ENCODE measurements around the gene KCMF1.
A peak's percentile ranks its signal among the peaks of the same experiment; 100 is the strongest.

The KCMF1 gene

GRCh38 chr2:85012431-85012830, 41.5 kb downstream of the KCMF1 start:
- no peak for TF ChIP-seq CTCF (conservative IDR thresholded peaks at IDR 0.05; ENCODE audit: low read depth)
- DNase-seq (ENCODE audit: low spot score), result no peak
- POLR2A ChIA-PET (ENCODE audit: low non-redundant PET), result no interaction called here
- no peak overlapping the region for H3K27ac ChIP-seq
- CTCF ChIA-PET, result no interaction called here

GRCh38 chr2:85012855-85013254, 41.9 kb downstream of the KCMF1 start:
- DNase-seq (ENCODE audit: low spot score), result no peak
- CTCF ChIA-PET, result no interaction called here
- POLR2A ChIA-PET (ENCODE audit: low non-redundant PET), result no interaction called here
- H3K27ac ChIP-seq, result no peak overlapping the region
- TF ChIP-seq CTCF (conservative IDR thresholded peaks at IDR 0.05; ENCODE audit: low read depth), result no peak

GRCh38 chr2:85015653-85016360, 44.8 kb downstream of the KCMF1 start:
- ChIA-PET POLR2A (ENCODE audit: low non-redundant PET) (interaction anchor here (0.7 kb wide), 2 partner anchors 45 to 109 kb away, joined by 4 read pairs; no protein-coding TSS in a partner anchor), CTCF (interaction anchor here (0.6 to 1.8 kb wide), 6 partner anchors 78 to 284 kb away, joined by 3 to 14 read pairs (median 4); no protein-coding TSS in a partner anchor)
- no peak for DNase-seq (ENCODE audit: low spot score)
- TF ChIP-seq CTCF (conservative IDR thresholded peaks at IDR 0.05; ENCODE audit: low read depth), result no peak
- H3K27ac ChIP-seq, result no peak overlapping the region

DNA sequence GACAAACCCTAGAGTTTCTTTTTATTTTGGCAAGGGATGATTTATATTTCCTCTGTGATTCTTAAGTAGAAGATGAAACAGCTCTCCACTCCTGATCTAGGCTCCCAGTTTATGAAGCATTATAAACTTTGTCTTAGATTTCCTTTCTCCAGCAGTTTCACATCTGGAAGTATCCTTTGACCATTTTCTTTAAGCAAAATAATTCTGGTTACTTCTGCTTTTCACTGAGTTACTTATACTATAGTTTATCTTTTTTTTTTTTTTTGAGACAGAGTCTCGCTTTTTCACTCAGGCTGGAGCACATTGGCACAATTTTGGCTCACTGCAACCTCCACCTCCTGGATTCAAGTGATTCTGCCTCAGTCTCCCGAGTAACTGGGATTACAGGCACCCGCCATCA, 45.5 kb downstream of the KCMF1 start:
- no peak for DNase-seq (ENCODE audit: low spot score)
- ChIA-PET CTCF (interaction anchor here (0.7 to 1.8 kb wide), 2 partner anchors 91 to 541 kb away, joined by 6 to 14 read pairs; no protein-coding TSS in a partner anchor), POLR2A (ENCODE audit: low non-redundant PET) (interaction anchor here (0.7 kb wide), 1 partner anchor 45 kb away, joined by 4 read pairs; no protein-coding TSS in a partner anchor)
- TF ChIP-seq CTCF (conservative IDR thresholded peaks at IDR 0.05; ENCODE audit: low read depth), result no peak
- H3K27ac ChIP-seq, result peak overlapping the region; percentile 39; the same call in 1 of the 2 replicates

DNA sequence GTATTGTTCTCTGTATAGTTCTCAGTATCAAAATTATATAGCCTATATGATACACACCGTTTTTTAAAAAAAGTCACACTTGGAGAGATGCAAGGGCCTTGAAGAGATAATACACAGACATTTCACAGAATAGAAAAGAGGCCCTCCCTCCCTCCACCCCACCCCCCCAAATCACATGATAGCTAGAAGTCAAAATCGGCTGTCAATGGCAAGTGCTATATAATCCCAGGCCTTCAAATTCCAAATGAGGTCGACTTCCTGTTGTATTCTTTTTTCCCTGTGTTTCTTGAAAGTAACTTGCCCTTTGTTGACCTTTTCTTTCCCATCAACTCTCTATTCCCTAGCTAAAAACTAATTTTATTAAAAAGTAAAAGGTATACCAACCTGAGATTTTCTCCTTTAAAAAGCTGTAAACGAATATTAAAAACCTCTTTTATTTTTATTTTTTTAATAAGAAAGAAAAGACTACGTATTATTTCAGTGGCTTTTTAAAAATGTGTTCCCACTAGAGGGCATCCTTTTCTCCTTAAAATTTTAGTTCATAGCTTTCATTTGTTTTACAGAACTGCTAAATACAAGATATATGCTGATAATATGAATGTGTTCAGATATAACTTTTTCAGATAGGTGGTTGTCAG, 46.6 kb downstream of the KCMF1 start:
- DNase-seq (ENCODE audit: low spot score), result no peak
- POLR2A ChIA-PET (ENCODE audit: low non-redundant PET), result no interaction called here
- peak overlapping the region; percentile 39 for H3K27ac ChIP-seq
- TF ChIP-seq CTCF (conservative IDR thresholded peaks at IDR 0.05; ENCODE audit: low read depth), result peak; percentile 55
- CTCF ChIA-PET, result interaction anchor here (0.6 to 1.3 kb wide), 9 partner anchors 8 to 1068 kb away, joined by 3 to 8 read pairs (median 4); no protein-coding TSS in a partner anchor

DNA sequence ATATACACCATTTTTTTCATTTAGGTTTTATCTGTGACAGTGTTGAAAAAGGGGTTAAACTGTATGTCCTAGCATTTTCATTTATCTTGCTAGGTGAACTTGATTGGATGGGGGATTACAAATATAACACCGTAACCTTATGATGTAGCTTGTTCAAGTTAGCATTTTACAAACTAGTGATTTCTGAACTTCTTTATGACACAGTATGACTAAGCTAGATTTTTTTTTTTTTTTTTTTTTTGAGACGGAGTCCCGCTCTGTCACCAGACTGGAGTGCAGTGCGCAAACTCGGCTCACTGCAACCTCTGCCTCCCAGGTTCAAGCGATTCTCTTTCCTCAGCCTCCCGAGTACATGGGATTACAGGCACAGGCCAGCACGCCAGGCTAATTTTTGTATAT, 47.1 kb downstream of the KCMF1 start:
- H3K27ac ChIP-seq, result 0 out of 2 replicates have a peak overlapping the region, but pooled peaks have one; percentile 22
- no peak; the same call in 1 of the 2 replicates for TF ChIP-seq CTCF (conservative IDR thresholded peaks at IDR 0.05; ENCODE audit: low read depth)
- POLR2A ChIA-PET (ENCODE audit: low non-redundant PET), result no interaction called here
- CTCF ChIA-PET, result interaction anchor here (0.6 to 1.3 kb wide), 8 partner anchors 7 to 1069 kb away, joined by 3 to 8 read pairs (median 4); no protein-coding TSS in a partner anchor
- DNase-seq (ENCODE audit: low spot score), result no peak

Data from RWPE1 (cell line).